ENCODE data around the gene IGDCC3.

IGDCC3 gene

GRCh38 chr15:65369651-65370050 lies 8.2 kb downstream of the IGDCC3 start:
- DNase-seq (ENCODE audit: low spot score in 2 of 2), result no peak
- no peaks in the 10 kb centered on the region for H3K9me3 Mint-ChIP-seq

GRCh38 chr15:65369212-65369547 lies 8.6 kb downstream of the IGDCC3 start:
- H3K27ac Mint-ChIP-seq (ENCODE audit: low read depth), result no peak overlapping the region
- no peaks in the 10 kb centered on the region for H3K36me3 Mint-ChIP-seq (ENCODE audit: insufficient read depth)
- H3K9me3 Mint-ChIP-seq, result no peaks in the 10 kb centered on the region
- no peak for ATAC-seq (replicated peaks; ENCODE audit: extremely low read depth, poor library complexity, severe bottlenecking)
- peaks cover 18% of the 10 kb centered on the region for H3K27me3 Mint-ChIP-seq
- H3K4me1 Mint-ChIP-seq, result no peaks in the 10 kb centered on the region
- DNase-seq (ENCODE audit: low spot score in 2 of 2), result no peak
- no peak overlapping the region for H3K4me3 Mint-ChIP-seq

More at GRCh38 chr15:65369651-65370050, 8.2 kb downstream of the IGDCC3 start:
- no peak overlapping the region for H3K4me3 Mint-ChIP-seq
- ATAC-seq (replicated peaks; ENCODE audit: extremely low read depth, poor library complexity, severe bottlenecking), result no peak
- H3K27me3 Mint-ChIP-seq, result peaks cover 23% of the 10 kb centered on the region
- no peak overlapping the region for H3K27ac Mint-ChIP-seq (ENCODE audit: low read depth)
- H3K36me3 Mint-ChIP-seq (ENCODE audit: insufficient read depth), result no peaks in the 10 kb centered on the region
- no peaks in the 10 kb centered on the region for H3K4me1 Mint-ChIP-seq

- Mint-ChIP-seq H3K36me3 (ENCODE audit: insufficient read depth) (no peaks in the 10 kb centered on the region), H3K4me1 (no peaks in the 10 kb centered on the region), H3K4me3 (no peak overlapping the region), H3K27me3 (peaks cover 12% of the 10 kb centered on the region), H3K9me3 (no peaks in the 10 kb centered on the region), H3K27ac (ENCODE audit: low read depth) (no peak overlapping the region)
- DNase-seq (ENCODE audit: low spot score in 2 of 2) (no peak), ATAC-seq (replicated peaks; ENCODE audit: extremely low read depth, poor library complexity, severe bottlenecking) (no peak)
Observed at GRCh38 chr15:65368302-65369211, 9.2 kb downstream of the IGDCC3 start.

- no peak for DNase-seq (ENCODE audit: low spot score in 2 of 2)
- Mint-ChIP-seq H3K4me3 (no peak overlapping the region), H3K27me3 (peaks cover 18% of the 10 kb centered on the region), H3K4me1 (no peaks in the 10 kb centered on the region), H3K27ac (ENCODE audit: low read depth) (no peak overlapping the region), H3K9me3 (no peaks in the 10 kb centered on the region), H3K36me3 (ENCODE audit: insufficient read depth) (no peaks in the 10 kb centered on the region)
- no peak for ATAC-seq (replicated peaks; ENCODE audit: extremely low read depth, poor library complexity, severe bottlenecking)
Observed at GRCh38 chr15:65366122-65366892, 11.5 kb downstream of the IGDCC3 start.

- H3K9me3 Mint-ChIP-seq, result no peaks in the 10 kb centered on the region
- H3K27ac Mint-ChIP-seq (ENCODE audit: low read depth), result no peak overlapping the region
- no peaks in the 10 kb centered on the region for H3K4me1 Mint-ChIP-seq
- ATAC-seq (replicated peaks; ENCODE audit: extremely low read depth, poor library complexity, severe bottlenecking), result no peak
- peaks cover 22% of the 10 kb centered on the region for H3K27me3 Mint-ChIP-seq
- DNase-seq (ENCODE audit: low spot score in 2 of 2), result no peak
- no peaks in the 10 kb centered on the region for H3K36me3 Mint-ChIP-seq (ENCODE audit: insufficient read depth)
- no peak overlapping the region for H3K4me3 Mint-ChIP-seq
Observed at GRCh38 chr15:65365229-65365628, 12.6 kb downstream of the IGDCC3 start.

- no peak for ATAC-seq (replicated peaks; ENCODE audit: extremely low read depth, poor library complexity, severe bottlenecking)
- H3K27ac Mint-ChIP-seq (ENCODE audit: low read depth), result no peak overlapping the region
- no peaks in the 10 kb centered on the region for H3K9me3 Mint-ChIP-seq
Observed at GRCh38 chr15:65363766-65364165, 14.0 kb downstream of the IGDCC3 start.

GRCh38 chr15:65363306-65363705 lies 14.5 kb downstream of the IGDCC3 start:
- no peak for DNase-seq (ENCODE audit: low spot score in 2 of 2)
- Mint-ChIP-seq H3K27me3 (peaks cover 22% of the 10 kb centered on the region), H3K4me1 (no peaks in the 10 kb centered on the region), H3K4me3 (no peak overlapping the region), H3K27ac (ENCODE audit: low read depth) (no peak overlapping the region), H3K9me3 (no peaks in the 10 kb centered on the region), H3K36me3 (ENCODE audit: insufficient read depth) (no peaks in the 10 kb centered on the region)
- no peak for ATAC-seq (replicated peaks; ENCODE audit: extremely low read depth, poor library complexity, severe bottlenecking)

More at GRCh38 chr15:65363766-65364165, 14.0 kb downstream of the IGDCC3 start:
- H3K27me3 Mint-ChIP-seq, result peaks cover 22% of the 10 kb centered on the region
- DNase-seq (ENCODE audit: low spot score in 2 of 2), result no peak
- H3K4me3 Mint-ChIP-seq, result no peak overlapping the region
- H3K4me1 Mint-ChIP-seq, result no peaks in the 10 kb centered on the region
- H3K36me3 Mint-ChIP-seq (ENCODE audit: insufficient read depth), result no peaks in the 10 kb centered on the region

- no peak overlapping the region for H3K27ac Mint-ChIP-seq (ENCODE audit: low read depth)
Observed at GRCh38 chr15:65362491-65362890, 15.3 kb downstream of the IGDCC3 start.

GRCh38 chr15:65361708-65362459 lies 15.9 kb downstream of the IGDCC3 start:
- H3K27me3 Mint-ChIP-seq, result peaks cover 31% of the 10 kb centered on the region
- no peaks in the 10 kb centered on the region for H3K36me3 Mint-ChIP-seq (ENCODE audit: insufficient read depth)
- H3K27ac Mint-ChIP-seq (ENCODE audit: low read depth), result no peak overlapping the region
- ATAC-seq (replicated peaks; ENCODE audit: extremely low read depth, poor library complexity, severe bottlenecking) (no peak), DNase-seq (ENCODE audit: low spot score in 2 of 2) (no peak)
- no peaks in the 10 kb centered on the region for H3K9me3 Mint-ChIP-seq
- no peaks in the 10 kb centered on the region for H3K4me1 Mint-ChIP-seq
- no peak overlapping the region for H3K4me3 Mint-ChIP-seq

More at GRCh38 chr15:65362491-65362890, 15.3 kb downstream of the IGDCC3 start:
- H3K27me3 Mint-ChIP-seq, result peaks cover 28% of the 10 kb centered on the region
- no peaks in the 10 kb centered on the region for H3K4me1 Mint-ChIP-seq
- H3K9me3 Mint-ChIP-seq, result no peaks in the 10 kb centered on the region
- ATAC-seq (replicated peaks; ENCODE audit: extremely low read depth, poor library complexity, severe bottlenecking), result no peak
- H3K36me3 Mint-ChIP-seq (ENCODE audit: insufficient read depth), result no peaks in the 10 kb centered on the region
- no peak for DNase-seq (ENCODE audit: low spot score in 2 of 2)
- no peak overlapping the region for H3K4me3 Mint-ChIP-seq

GRCh38 chr15:65360506-65360905 lies 17.3 kb downstream of the IGDCC3 start:
- Mint-ChIP-seq H3K27ac (ENCODE audit: low read depth) (no peak overlapping the region), H3K4me3 (no peak overlapping the region), H3K9me3 (no peaks in the 10 kb centered on the region), H3K27me3 (peaks cover 43% of the 10 kb centered on the region), H3K4me1 (peaks cover 6% of the 10 kb centered on the region), H3K36me3 (ENCODE audit: insufficient read depth) (no peaks in the 10 kb centered on the region)
- no peak for ATAC-seq (replicated peaks; ENCODE audit: extremely low read depth, poor library complexity, severe bottlenecking)
- no peak for DNase-seq (ENCODE audit: low spot score in 2 of 2)

- DNase-seq (ENCODE audit: low spot score in 2 of 2), result no peak
- H3K9me3 Mint-ChIP-seq, result peaks cover 6% of the 10 kb centered on the region
- H3K36me3 Mint-ChIP-seq (ENCODE audit: insufficient read depth), result no peaks in the 10 kb centered on the region
- H3K4me3 Mint-ChIP-seq, result no peak overlapping the region
- peaks cover 49% of the 10 kb centered on the region for H3K27me3 Mint-ChIP-seq
- H3K27ac Mint-ChIP-seq (ENCODE audit: low read depth), result no peak overlapping the region
- no peak for ATAC-seq (replicated peaks; ENCODE audit: extremely low read depth, poor library complexity, severe bottlenecking)
- H3K4me1 Mint-ChIP-seq, result peaks cover 6% of the 10 kb centered on the region
Observed at GRCh38 chr15:65355988-65356353, 21.8 kb downstream of the IGDCC3 start.

GRCh38 chr15:65355173-65355987 lies 22.4 kb downstream of the IGDCC3 start:
- peaks cover 6% of the 10 kb centered on the region for H3K4me1 Mint-ChIP-seq

More at GRCh38 chr15:65355173-65355987, 22.4 kb downstream of the IGDCC3 start:
- no peak overlapping the region for H3K4me3 Mint-ChIP-seq
- DNase-seq (ENCODE audit: low spot score in 2 of 2), result no peak
- H3K9me3 Mint-ChIP-seq, result peaks cover 6% of the 10 kb centered on the region
- H3K36me3 Mint-ChIP-seq (ENCODE audit: insufficient read depth), result no peaks in the 10 kb centered on the region
- ATAC-seq (replicated peaks; ENCODE audit: extremely low read depth, poor library complexity, severe bottlenecking), result no peak
- no peak overlapping the region for H3K27ac Mint-ChIP-seq (ENCODE audit: low read depth)
- H3K27me3 Mint-ChIP-seq, result peaks cover 54% of the 10 kb centered on the region
